B cell (primary cell): ENCODE measurements around the gene FAM120B.

Experiments
- CTCF ChIP-seq: fragments of 200-600 bp; IDR thresholded peaks from one replicate; pipeline ENCODE4 v1.8.0; 2022; ENCODE audit warnings: antibody characterized with exemption, mild to moderate bottlenecking
- EZH2 ChIP-seq: IDR thresholded peaks from 2 replicates; pipeline ENCODE4 v1.6.1; 2012; ENCODE audit warnings: borderline replicate concordance, low read depth, mild to moderate bottlenecking, moderate library complexity, low read length; ENCODE audit not compliant: insufficient read depth, poor library complexity, severe bottlenecking

DNA sequence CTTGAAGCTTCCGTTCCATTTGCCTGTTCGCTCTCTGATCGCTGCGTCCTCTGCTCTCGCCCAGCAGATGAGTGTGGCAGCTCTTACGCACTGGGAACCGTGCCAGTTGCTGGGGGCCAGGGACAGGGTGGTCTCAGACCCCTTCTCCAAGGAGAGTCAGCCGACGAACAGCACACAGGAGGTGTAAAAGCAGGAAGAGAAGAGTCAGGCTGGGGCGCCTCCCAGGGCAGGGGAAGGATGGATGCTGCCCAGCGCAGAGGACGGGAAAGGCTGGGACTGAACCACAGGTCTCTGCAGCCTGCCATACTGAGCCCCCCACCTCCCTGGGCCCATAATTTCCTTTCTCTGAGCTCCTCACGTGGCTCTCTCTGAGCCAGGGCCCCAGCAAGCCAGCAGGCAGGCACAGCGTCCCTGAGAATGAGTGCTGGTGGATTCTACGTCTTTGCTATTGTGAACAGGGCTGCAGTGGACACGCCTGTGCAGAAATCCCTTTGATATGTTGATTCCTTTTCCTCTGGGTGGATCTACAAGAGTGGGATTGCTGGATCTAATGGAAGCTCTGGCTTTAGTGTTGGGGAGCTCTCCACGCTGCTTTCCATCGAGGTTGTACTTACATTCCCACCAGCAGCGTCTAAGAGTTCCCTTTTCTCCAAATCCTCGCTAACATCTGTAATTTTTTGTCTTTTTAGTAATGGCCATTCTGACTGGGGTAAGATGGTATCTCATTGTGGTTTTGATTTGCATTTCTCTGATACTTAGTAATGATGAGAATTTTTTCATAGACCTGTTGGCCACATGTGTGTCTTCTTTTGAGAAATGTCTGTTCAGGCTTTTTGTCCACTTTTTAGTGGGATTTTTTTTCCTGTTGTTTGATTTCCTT lies 142.4 kb downstream of the FAM120B start:
- TF ChIP-seq CTCF (no peak), EZH2 (no peak)
